Measurements from ENCODE around the gene PRAC2.
"Not testable (repeated sequence)": the region's sequence is repeated elsewhere in the genome, so short reads cannot be mapped to it uniquely, and the experiment has no call there.

Gene PRAC2

DNA sequence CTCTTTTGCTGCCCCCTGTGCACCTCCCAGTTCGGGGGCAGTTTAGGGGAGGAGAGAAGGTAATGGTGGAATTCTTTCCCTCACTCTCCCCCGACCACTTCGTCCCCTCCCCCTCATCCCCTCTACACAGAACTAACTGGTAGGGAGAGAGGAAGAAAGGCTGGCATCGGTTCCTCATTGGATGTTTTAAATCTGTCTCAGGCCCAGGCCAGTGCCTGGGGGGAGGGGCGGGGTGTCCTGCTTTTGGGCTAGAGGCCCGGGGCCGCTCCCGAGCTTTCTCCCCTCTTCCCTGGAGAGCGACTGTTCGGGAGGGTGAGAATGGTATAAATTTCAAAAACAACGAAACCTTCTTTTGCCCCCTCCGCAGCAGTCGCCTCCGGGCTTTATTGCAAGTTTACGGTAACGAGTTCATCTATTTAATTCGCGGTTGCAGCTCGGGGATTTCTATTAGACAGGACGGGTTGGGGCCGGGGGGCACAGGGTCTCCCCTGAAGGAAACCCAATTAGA, at the start of gene PRAC2:
Gene PRAC2, plus strand, starts transcription at position 271 of the 508 bp plus-strand sequence. CDS start 1,226 bp downstream, outside the sequence.
- DNase-seq (ENCODE audit: extremely low read depth in 1 of 2, low read depth in 1 of 2): no peak

DNA sequence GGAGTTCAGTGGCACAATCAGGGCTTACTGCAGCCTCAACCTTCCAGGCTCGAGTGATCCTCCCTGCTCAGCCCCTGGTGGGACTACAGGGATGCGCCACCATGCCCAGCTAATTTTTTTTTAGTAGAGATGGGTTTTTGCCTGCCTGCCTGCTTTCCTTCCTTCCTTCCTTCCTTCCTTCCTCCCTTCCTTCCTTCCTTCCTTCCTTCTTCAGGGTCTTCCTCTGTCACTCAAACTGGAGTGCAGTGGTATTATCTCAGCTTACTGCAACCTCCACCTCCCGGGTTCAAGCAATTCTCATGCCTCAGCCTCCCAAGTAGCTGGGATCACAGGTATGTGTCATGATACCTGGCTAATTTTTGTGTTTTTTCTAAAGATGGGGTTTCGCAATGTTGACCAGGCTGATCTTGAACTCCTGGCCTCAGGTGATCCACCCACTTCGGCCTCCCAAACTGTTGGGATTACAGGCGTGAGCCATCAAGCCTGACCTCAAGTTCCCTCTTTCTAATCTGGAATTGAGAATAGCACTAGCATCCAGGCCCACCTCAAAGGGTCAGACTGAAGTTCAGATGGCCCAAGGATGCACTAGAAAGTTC, 45.9 kb upstream of the PRAC2 start:
- no peak for DNase-seq (ENCODE audit: extremely low read depth in 1 of 2, low read depth in 1 of 2)

DNA sequence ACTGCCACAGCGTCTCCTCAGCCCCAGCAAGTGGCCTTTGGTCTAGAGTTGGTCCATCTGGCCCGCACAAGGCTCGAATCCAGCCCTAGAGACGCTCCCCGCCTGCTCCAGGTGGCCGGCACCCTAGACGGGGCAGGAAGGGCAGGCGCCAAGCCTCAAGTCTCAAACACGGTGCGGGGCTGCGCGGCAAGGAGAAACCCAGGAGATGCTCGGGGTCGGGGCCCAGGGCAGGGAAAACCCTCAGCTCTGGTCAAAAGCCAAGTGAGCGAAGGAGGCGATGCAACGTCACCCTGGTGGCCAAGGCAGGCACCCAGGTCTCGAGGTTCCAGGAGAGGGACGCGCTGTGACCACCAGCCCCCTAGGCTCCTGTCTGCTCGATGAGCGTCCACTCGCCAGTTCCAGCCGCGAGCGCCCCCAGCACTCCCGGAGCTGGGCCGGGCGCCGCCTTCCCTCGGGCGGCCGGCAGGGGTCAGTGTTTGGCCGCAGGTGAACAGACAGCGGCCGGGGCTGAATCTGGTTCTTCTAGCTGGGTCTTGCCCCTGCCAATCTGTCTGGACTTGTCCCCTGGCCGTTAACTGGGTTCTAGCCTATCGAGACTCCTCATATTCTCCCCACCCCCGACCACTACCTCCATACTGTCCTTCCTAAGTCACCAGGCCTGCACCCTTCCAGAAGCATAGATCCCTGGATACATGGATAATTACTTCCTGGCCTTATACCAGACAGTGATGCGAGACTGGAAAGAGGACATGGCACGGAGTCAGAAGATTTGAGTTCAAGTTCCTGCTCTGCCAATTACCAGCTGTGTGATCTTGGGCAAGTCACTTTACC, 44.6 kb upstream of the PRAC2 start:
- DNase-seq (ENCODE audit: extremely low read depth in 1 of 2, low read depth in 1 of 2): peak; percentile 21 to 47

DNA sequence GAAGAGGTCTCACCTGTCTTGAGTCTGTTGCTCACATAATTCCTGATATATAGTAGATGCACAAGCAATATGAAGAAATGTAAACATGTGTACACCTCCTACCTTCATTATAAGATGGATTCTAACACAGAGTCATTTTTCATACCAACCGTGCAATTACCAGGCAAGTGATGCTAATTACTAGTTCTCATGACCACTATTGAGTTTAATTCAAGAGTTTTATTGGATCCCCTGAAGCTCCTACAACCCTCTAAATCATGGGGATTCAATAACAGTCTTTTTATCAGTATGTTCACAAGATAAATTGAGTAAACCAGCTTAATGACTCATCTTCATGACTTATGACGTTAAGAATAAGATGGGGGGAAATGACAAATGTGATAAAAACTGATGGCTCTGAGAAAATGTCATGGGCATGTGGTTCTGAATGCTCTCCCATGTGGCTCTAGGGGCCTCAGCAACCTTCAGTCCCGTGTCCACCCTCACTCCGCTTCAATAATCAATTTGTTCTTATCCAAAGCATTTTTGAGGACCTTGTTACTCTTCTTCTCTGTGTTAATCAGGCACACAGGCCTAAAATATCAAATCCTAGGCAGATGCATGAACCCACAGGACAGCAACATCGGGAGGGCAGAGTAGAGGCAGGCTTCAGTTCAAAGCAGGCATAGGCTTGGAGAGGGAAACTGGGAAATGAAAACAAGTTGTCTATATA, 43.4 kb upstream of the PRAC2 start:
- no peak for DNase-seq (ENCODE audit: extremely low read depth in 1 of 2, low read depth in 1 of 2)

DNA sequence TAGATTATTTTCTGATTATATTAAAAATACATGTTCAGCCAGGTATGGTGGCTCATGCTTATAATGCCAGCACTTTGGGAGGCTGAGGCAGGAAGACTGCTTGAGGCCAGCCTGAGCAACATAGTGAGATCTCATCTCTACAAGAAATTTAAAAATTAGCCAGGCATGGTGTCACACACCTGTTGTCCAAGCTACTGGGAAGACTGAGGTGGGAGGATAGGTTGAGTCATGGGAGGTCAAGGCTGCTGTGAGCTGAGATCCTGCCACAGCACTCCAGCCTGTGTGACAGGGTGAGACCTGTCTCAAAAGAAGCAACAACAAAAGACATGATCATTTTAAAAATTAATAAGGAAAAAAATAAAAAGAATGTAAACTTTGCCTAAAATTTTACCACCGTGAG, 41.4 kb upstream of the PRAC2 start:
- no peak for DNase-seq (ENCODE audit: extremely low read depth in 1 of 2, low read depth in 1 of 2)

DNA sequence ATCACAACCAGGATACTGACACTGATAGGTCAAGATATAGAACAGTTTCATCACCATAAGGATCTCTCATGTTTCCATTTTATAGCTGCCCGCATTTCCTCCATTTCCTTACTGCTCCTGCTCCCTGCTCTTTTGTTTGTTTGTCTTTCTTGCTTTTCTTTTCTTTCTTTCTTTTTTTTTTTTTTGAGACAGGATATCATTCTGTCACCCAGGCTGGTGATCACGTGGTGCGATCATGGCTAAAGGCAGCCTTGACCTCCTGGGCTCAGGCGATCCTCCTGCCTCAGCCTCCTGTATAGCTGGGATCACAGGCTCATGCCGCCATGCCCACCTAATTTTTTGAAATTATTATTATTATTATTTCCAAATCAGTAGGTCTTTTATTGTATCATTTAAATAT, 32.3 kb upstream of the PRAC2 start:
- DNase-seq (ENCODE audit: extremely low read depth in 1 of 2, low read depth in 1 of 2): no peak

DNA sequence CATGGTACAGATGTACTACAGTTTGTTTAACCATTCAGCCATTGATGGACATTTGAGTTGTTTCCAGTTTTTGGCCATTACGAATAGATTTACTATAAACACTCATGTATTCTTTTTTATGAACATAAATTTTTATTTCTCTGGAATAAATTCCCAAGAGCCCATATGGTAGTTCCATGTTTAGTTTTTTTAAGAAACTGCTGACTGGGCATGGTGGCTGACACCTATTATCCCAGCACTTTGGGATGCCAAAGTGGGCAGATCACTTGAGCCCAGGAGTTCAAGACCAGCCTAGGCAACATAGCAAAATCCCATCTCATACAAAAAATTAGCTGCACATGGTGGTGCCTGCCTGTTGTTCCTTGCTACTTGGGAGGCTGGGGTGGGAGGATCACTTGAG, 30.9 kb upstream of the PRAC2 start:
- no peak for DNase-seq (ENCODE audit: extremely low read depth in 1 of 2, low read depth in 1 of 2)

DNA sequence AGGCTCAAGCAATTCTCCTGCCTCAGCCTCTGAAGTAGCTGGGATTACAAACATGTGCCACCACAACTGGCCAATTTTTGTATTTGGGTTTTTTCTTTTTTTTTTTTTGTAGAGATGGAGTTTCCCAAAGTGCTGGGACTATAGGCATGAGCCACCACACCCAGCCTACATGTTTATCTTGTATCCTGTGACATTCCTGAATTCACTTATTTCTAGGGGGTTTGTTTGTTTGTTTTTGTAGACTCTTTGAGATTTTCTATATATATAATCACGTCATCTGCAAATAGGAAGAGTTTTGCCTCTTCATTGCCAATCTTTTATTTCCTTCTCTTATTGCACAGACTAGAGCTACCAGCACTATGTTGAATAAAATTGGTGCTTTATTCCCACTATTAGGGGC, 29.8 kb upstream of the PRAC2 start:
- no peak for DNase-seq (ENCODE audit: extremely low read depth in 1 of 2, low read depth in 1 of 2)

DNA sequence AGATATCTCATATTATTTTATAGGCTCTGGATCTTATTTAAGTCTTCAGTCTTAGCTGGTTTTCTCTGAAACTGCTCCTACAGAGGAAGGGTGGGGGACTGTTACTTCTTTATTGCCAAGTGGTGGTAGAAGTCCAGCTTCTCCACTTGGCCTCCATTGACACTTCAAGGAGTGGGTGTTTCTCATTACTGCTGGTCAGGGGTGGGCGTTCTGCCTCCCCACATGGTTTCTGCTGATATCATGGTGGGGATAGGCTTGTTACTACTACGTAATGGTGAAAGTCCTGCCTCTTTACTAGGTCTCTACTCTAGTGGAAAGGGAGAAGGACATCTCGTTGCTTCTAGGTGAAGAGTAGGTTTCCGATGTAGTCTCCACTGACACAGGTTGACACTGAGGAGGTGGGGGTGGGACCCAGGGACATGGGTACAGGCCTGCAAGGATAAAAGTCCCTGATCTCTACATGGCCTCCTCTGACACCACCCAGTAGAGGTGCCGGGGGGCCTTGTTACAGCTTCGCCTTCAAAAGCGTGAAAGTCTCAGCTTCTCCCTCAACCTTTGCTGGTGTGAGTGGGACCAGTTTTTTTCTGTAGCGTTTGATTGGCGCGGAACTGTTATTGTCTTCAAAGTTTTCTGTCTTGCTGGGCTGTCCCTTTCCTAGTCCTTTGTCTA, 21.0 kb upstream of the PRAC2 start:
- DNase-seq (ENCODE audit: extremely low read depth in 1 of 2, low read depth in 1 of 2): no peak

DNA sequence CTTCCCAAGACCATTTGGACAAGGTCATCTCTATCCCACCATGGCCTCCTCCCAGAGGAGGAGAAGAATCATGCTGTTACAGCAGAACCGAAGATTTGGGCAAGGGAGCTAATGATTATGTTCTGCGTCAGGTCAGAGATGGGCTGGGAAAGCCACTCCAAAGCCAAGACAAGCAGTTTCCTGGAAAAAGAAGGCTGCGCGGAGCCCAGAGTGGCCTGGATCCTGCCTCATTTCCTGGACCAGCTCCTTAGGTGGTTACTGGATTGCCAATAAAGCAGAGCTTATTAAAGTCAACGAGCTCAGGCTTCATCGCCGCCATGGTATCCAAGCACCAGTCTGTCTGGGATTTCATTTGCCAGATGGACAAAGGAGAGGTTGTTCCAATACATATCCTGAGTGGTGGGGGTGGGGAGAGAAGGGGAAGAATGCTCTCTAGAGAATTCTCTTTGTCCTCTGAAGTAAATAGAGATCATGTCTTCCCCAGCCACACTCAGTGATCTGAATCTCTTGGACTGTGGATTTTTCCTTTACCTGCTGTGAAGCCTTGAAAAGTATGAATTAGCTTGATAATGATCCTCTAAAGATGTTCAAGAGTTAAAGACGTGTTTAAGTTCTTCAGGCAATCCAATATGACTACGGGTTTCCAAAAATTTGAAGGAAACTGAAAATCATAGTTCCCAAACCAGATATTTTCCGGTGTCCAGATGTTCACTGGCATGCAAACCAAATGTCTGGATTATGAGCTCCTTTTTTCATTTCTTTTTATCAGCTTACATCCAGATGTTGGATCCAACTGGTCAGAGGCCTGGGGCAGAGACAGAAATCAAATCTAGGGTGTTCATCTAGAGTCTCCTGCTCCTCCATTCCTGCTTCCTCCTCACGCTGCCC, 18.4 kb upstream of the PRAC2 start:
- DNase-seq (ENCODE audit: extremely low read depth in 1 of 2, low read depth in 1 of 2): no peak

DNA sequence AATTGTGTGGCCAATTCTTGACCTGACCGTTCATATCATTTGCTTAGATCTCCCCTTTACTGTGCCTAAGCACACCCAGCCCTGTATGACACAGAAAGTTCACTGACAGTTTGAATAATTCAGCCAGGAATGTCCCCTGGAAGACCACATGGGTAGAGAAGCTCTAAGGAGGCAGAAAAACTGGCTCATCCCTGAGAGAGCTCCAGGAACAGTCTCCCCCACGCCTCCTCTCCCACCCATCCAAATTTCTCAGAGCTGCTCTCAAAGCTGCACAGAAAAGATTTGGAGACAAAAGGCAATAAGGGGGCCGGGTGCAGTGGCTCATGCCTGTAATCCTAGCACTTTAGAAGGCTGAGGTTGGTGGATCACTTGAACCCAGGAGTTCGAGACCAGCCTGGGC, 11.9 kb upstream of the PRAC2 start:
- DNase-seq (ENCODE audit: extremely low read depth in 1 of 2, low read depth in 1 of 2): no peak

DNA sequence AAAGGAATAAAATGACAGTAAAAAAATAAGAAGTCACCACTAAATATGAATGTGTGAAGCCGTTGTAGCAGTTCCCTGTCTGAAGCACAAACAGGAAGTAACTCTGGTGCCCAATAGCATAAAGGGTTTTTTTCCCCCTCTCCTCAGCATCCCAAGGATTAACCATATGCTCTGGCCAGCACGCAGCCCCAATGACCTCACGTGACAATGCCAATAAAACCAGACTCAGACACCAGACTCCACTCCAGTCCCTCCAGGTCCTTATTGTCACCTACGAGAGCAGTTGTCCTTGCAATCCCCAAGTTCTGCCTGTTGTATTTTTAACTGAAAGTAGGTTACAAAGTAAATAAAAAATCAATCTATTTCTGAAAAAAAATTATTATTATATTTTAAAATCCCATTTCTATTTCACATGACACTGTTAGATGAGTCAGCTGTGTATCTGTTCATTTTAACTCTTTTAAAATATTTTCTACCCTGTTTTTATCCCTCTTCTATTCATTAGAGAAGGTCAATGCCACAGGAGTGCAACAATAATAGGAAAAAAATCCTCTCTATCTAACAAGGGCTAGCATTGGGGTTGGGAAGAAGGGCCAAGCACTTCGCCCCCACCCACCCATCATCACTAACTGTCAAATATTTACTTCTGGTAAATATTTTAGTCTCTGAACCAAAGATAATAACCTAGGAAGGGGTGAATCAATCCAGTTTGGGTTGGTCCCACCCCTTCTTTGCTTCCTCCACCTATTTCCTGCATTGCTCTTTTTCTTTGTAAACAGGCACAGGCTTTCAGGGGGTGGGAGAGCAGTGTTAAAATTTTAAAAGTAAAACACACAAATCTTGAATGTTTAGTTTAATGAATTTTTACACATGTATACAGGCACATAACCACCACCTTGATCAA, 7.2 kb upstream of the PRAC2 start:
- DNase-seq (ENCODE audit: extremely low read depth in 1 of 2, low read depth in 1 of 2): no peak

DNA sequence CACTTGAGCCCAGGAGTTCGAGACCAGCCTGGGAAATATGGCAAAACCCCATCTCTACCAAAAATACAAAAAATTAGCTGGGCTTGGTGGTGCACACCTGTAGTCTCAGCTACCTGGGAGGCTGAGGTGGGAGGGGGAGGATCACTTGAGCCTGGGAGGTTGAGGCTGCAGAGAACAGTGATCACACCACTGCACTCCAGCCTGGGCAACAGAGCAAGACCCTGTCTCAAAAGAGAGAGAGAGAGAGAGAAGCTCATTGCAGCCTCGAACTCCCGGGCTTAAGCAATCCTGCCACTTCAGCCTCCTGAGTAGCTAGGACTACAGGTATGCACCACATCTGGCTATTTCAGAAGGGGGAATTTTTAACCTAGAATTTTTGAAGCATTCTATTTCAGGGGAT, 6.4 kb upstream of the PRAC2 start:
- DNase-seq (ENCODE audit: extremely low read depth in 1 of 2, low read depth in 1 of 2): not testable (repeated sequence)

DNA sequence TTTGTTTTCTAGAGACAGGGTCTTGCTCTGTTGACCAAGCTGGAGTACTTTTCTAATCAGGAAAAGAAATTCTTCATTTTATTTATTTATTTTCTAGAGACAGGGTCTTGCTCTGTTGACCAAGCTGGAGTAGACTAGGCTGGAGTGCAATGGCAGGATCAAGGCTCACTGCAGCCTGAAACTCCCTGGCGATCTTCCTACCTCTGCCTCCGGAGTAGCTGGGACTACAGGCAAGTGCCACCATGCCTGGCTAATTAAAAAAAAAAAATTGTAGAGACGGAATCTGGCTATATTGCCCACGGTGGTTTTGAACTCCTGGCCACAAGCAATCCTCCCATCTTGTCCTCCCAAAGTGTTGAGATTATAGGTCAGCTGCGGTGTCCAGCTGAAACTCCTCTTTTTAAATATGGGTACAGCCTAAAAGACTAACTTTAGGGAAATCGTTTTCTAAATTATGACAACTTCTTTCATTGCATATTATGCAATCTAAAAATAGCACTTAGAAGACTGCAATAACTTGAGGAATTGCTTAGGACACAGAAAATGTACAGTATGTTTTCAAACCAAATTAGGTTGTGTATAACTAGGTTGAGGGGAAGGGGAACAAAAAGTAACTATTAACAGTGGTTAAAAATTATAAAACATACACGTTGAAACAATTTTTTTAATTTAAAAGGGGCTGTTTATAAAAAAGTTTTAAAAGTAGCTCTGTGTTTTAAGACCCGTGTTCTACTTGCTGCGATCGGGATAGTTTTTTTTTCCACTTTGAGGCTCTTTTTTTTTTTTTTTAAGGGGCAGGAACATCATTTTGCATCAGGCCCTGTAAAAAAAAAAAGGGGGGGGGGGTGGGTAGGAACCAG, 5.4 kb upstream of the PRAC2 start:
- DNase-seq (ENCODE audit: extremely low read depth in 1 of 2, low read depth in 1 of 2): no peak

DNA sequence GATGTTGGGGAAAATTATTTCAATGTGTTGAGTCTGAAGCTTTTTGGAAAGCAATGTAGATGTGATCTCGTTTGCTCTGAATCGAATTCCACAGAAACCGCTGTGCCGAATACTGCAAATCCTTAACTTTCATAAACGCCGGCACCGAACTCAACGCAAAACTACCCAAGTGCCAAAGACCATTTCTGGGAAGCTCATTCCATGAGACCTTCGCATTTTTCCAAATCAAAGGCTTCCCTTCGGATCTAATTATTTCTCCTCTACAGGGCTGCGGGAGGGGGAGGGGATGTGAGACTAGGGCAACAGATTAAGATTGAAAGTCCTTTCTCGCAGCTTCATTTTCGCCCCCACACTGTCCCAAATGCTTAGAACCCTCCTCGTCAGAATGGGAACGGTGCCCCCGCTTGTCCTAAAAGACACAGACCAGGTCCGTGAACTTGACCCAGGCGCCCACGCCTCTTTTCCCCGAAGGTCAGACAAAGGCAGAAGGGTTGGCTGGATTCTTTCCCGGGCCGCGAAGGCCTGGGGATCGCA, 4.7 kb upstream of the PRAC2 start:
- no peak for DNase-seq (ENCODE audit: extremely low read depth in 1 of 2, low read depth in 1 of 2)

DNA sequence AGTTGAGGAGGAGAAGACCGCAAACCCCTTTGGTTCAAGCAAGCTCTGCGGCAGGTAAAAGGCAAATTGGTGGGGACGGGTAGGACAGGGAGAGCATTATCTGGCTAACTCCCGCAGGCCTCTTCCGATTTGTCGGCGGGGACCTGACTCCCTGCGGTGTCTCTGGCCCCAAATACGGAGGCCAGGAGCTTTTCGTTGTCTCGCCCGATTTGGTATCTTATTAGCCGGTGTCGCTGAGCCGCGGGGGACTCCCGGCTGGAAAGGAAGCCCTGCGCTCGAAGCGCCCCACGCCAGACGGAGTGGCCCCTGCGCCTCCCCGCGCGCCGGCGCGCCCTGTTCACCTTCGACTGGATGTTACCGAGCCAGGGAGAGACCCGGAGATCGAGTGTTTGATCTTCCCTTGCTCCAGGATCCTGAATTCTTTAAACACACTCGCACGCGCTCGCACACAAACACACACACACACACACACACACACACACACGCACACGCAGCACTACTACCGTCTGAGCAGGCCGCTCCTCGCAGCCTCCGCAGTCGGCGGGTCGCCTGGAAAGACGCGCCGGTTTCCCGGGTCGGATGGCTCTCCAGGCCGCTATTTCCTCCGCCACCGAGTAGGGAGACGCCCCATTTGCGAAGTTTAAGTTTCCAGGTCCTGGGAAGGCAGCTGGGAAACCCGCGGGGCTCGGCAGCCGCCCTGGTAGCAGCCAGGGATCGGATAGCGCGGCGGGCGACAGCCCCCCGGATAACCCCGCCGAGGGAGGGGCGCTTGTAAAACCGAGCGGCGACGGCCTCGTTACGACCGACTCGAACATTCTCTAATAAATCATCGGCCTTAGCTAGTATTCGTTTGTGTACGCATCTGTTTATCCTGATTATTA, 4.0 kb upstream of the PRAC2 start:
- DNase-seq (ENCODE audit: extremely low read depth in 1 of 2, low read depth in 1 of 2): no peak

DNA sequence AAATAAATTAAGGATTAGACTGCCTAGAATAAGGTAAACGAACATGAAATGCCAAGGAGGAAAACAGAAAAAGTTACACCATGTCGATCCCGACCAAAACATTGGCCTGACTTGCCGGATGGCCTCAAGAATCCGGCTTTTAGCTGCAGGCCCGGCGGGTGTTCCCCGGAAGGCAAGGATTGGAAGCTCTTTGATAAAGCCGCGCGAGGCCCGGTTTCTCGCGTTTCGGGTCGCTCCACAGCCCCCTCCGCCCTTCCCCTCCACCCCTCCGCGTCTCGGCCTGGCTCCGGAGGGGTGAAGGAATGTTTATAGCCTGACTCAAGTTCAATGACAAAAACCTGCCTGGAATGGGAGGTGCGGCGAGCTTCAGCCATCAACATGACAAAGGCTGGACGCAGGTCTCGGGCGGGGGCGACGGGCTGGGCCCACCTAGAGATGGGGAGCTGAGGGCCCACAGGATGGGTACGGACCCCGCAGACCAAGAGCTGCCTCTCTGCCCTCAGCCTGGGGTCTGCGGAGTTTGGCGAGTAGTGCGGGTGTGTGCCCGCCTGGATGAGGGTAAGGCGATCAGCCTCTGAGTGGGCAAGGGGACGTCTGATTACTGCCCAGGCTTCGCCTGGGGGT, 3.2 kb upstream of the PRAC2 start:
- no peak for DNase-seq (ENCODE audit: extremely low read depth in 1 of 2, low read depth in 1 of 2)

All from stimulated activated CD8-positive, alpha-beta memory T cell treated with anti-CD3 and anti-CD28 coated beads, Interleukin-7, amount 100 ng/mL, for 48 hours (primary cell).